GM12872 (cell line): Measurements from ENCODE around the gene GPR22.

ENCODE experiments used
- TF ChIP-seq, protein P1 (sequence below): IDR thresholded peaks from 3 replicates; pipeline ENCODE4 v1.5.1; 2011; ENCODE audit warnings: low read depth, mild to moderate bottlenecking, low read length, moderate library complexity; ENCODE audit not compliant: insufficient read depth

Gene GPR22, protein sequence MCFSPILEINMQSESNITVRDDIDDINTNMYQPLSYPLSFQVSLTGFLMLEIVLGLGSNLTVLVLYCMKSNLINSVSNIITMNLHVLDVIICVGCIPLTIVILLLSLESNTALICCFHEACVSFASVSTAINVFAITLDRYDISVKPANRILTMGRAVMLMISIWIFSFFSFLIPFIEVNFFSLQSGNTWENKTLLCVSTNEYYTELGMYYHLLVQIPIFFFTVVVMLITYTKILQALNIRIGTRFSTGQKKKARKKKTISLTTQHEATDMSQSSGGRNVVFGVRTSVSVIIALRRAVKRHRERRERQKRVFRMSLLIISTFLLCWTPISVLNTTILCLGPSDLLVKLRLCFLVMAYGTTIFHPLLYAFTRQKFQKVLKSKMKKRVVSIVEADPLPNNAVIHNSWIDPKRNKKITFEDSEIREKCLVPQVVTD

DNA sequence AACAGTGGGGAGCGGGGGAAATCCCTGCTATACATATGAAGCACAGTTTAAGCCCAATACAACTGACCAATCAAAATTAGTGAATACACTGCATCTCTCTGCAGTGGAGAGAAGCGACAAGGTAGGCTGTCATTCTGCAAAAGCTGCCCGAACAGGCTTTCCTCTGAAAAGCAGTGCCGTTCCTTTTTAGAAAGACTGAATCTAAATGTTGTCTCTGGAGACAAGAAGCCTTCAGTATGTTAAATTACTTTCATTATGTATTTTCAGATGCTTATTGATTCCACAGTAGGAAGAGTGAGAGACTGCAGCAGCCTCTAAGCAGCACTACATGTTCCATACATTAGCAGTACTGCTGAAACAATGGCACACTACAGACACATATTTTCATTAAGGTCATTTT lies at the start of gene GPR22:
Gene GPR22, plus strand, starts transcription at position 129 of the 400 bp plus-strand sequence. CDS start 4,004 bp downstream, outside the sequence.
- TF ChIP-seq, protein P1, sequence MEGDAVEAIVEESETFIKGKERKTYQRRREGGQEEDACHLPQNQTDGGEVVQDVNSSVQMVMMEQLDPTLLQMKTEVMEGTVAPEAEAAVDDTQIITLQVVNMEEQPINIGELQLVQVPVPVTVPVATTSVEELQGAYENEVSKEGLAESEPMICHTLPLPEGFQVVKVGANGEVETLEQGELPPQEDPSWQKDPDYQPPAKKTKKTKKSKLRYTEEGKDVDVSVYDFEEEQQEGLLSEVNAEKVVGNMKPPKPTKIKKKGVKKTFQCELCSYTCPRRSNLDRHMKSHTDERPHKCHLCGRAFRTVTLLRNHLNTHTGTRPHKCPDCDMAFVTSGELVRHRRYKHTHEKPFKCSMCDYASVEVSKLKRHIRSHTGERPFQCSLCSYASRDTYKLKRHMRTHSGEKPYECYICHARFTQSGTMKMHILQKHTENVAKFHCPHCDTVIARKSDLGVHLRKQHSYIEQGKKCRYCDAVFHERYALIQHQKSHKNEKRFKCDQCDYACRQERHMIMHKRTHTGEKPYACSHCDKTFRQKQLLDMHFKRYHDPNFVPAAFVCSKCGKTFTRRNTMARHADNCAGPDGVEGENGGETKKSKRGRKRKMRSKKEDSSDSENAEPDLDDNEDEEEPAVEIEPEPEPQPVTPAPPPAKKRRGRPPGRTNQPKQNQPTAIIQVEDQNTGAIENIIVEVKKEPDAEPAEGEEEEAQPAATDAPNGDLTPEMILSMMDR, result no peak

DNA sequence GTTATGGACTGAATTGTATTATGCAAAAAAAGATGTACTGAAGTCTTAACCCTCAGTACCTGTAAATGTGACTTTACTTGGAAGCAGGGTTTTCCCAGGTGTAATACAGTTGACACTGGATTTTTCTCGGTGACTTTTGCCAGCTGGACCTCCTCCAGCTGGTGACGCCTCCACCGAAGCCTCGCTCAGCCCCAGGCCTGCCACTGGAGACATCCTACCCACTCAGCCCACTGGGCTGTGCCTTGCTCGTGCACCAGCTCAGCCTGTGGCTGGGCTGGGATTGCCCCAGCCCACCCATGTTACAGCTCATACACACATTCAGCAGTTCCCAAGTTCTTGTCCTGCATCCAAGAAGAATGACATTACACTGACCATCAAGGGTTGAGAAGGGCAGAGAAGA lies 42.4 kb upstream of the GPR22 start:
- TF ChIP-seq, protein P1, result no peak

GRCh38 chr7:107428642-107429041 lies 41.2 kb upstream of the GPR22 start:
- TF ChIP-seq, protein P1, result no peak

DNA sequence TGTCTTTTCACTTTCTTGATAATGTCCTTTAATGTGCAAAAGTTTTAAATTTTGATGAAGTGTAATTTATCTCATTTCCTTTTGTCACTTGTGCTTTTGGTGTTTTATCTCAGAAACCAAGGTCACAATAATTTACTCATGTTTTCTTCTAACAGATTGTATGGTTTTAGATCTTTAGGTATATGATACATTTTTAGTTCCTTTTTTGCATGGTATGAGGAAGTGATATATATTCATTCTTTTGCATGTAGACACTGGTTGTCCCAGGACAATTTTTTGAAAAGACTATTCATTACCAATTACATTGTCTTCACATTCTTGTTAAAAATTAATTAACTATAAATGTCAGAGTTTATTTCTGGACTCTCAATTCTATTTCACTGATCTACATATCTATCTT lies 39.8 kb upstream of the GPR22 start:
- TF ChIP-seq, protein P1, result no peak

GRCh38 chr7:107432261-107432660 lies 37.6 kb upstream of the GPR22 start:
- TF ChIP-seq, protein P1, result no peak

GRCh38 chr7:107435749-107436148 lies 34.1 kb upstream of the GPR22 start:
- TF ChIP-seq, protein P1, result no peak

GRCh38 chr7:107439025-107439424 lies 30.8 kb upstream of the GPR22 start:
- TF ChIP-seq, protein P1, result no peak
